Activated naive CD8-positive, alpha-beta T cell treated with anti-CD3 and anti-CD28 coated beads, Interleukin-2, amount 10 ng/mL, durations not matched to agents 7 days and 5 days (primary cell): ENCODE measurements around the gene EPHA1. TPM values are rescaled to one million over a fixed set of nuclear protein-coding genes. Genes with fewer than 3 reads are reported as not detected.

ENCODE experiments used
- ATAC-seq: fragments of 150-1000 bp; cut with Tn5 transposase; one replicate; pipeline ENCODE4 v1.10.0; 2021; ENCODE audit warnings: low read depth, moderate library complexity
- POLR2A ChIA-PET: fragments of 350-600 bp; sonication (Branson Sonifier 250); formaldehyde crosslinking; loops from one replicate; lab custom pipeline; 2021; ENCODE audit warnings: antibody characterized with exemption; lab: Charles Lee
- DNase-seq: peaks from one replicate; pipeline ENCODE4 v3.0.0; 2021
- H3K27ac Mint-ChIP-seq: one replicate; pipeline ENCODE4 v1.8.0; 2022; ENCODE audit warnings: mild to moderate bottlenecking, mixed read lengths
- H3K27me3 Mint-ChIP-seq: one replicate; pipeline ENCODE4 v1.8.0; 2022; ENCODE audit warnings: mild to moderate bottlenecking, moderate library complexity, mixed read lengths
- H3K36me3 Mint-ChIP-seq: one replicate; pipeline ENCODE4 v1.8.0; 2021; ENCODE audit warnings: mild to moderate bottlenecking, mixed read lengths
- H3K4me1 Mint-ChIP-seq: one replicate; pipeline ENCODE4 v1.8.0; 2021; ENCODE audit warnings: mixed read lengths
- H3K4me3 Mint-ChIP-seq: one replicate; pipeline ENCODE4 v1.8.0; 2022; ENCODE audit warnings: mild to moderate bottlenecking, moderate library complexity, mixed read lengths
- H3K9me3 Mint-ChIP-seq: one replicate; pipeline ENCODE4 v1.8.0; 2021; ENCODE audit warnings: mixed read lengths
- total RNA-seq, 2 experiments: library from RNA; stranded (reverse); gene quantifications; one replicate each; pipeline ENCODE4 v1.2.3, GENCODE V29; 2021

The EPHA1 gene
- 10 to 100 TPM; 27.3 to 28.2 TPM for total RNA-seq

DNA sequence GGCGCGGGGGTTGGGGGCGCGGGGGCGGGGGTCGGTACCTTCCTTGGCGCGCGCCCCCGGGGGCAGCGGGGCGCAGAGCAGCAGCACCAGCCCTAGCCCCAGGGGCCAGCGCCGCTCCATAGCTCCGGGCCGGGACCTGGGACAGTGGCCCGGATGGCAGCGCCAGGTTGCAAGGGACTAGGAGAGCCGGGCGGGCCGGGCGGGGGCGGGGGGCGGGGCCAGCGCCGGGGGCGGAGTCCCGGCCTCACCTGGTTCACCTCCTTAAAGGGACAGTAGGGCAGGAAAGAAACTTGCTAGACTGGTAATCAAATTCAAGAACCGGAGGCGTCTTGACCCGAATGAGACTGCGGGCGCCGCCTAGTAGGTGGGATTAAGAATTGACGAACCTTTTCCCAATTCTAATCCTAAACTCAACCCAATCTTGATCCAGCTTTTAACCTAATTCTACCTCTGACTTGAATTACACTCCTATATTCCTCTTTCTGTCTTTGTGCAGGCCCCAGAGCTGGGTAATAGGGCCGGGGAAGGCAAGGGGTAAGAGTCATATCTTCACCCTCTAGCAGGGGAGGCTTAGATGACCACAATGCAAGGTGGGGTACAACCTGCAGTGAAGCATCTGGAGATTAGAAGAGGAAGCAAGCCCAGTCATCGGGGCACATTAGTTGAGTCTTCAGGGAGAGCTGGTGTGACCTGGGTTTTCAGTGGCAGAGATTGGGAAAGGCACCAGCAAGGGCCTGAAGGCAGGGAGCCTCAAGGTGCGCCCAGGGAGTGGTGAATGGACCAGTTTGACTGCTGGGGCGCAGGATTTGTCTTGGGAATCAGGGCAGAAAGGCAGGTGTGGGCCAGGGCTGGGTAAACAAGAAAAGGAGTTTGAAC is at the start of gene EPHA1:
TSS of gene EPHA1 (minus strand) at position 171 of the 876 bp plus-strand sequence. CDS start at position 120, 51 bp downstream.
- H3K27ac Mint-ChIP-seq: peak within 1 kb of the TSS; percentile 87
- ATAC-seq (peak; percentile 71), DNase-seq (peak; percentile 45)
- peaks cover 10% of the 10 kb centered on the region for H3K36me3 Mint-ChIP-seq
- H3K4me3 Mint-ChIP-seq: peak within 1 kb of the TSS; percentile 89
- H3K4me1 Mint-ChIP-seq: peaks cover 33% of the 10 kb centered on the region
- no peaks in the 10 kb centered on the region for H3K9me3 Mint-ChIP-seq
- peaks cover 2% of the 10 kb centered on the region for H3K27me3 Mint-ChIP-seq
- POLR2A ChIA-PET: interaction anchor here (0.6 to 5.5 kb wide), 7 partner anchors 18 to 168 kb away, joined by 4 to 44 read pairs (median 6); partner anchors contain the start of gene ZYX

GRCh38 chr7:143458263-143458662 is 49.6 kb upstream of the EPHA1 start:
- DNase-seq (no peak), ATAC-seq (no peak)
- Mint-ChIP-seq H3K4me1 (peaks cover under 1% of the 10 kb centered on the region), H3K36me3 (no peaks in the 10 kb centered on the region), H3K27ac (no peak overlapping the region), H3K4me3 (no peak overlapping the region), H3K9me3 (no peaks in the 10 kb centered on the region), H3K27me3 (no peaks in the 10 kb centered on the region)
- POLR2A ChIA-PET: no interaction called here

DNA sequence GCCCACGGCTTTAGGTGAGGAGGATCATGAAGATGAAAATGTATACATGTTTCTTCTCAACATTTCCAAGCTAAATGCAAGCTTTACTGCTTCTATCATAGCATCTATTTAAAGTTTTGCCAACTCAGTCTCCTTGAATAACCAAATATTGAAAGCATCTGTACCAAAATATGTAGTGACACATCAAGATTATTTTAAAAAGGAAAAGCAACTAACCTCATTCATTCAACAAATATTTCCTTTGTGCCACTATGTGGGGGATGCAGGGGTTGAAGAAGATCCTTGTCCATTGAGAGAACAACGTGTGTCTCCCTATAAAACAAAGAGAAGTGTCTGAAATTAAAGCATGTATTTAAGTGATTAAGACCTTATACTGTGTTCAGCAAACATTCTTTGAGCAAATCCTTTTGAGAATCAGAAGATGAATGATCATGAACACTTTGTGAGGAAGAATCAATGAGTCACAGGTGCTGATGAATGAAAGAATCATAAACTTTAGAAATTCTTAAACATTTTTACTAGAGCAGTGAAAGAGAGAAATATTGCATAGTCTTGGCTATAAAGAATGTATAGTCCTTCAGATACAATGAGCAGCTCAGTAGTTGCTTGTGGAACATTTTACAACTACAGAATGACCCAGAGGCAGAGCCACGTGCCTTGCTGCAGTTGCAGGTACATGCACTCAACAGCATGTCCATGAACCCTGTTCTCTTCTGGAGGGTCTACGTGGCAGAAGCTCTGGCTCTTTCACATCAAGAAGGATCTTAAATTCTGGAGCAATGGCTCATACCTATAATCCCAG is 48.5 kb upstream of the EPHA1 start:
- H3K36me3 Mint-ChIP-seq: no peaks in the 10 kb centered on the region

GRCh38 chr7:143455942-143456341 is 47.3 kb upstream of the EPHA1 start:
- POLR2A ChIA-PET: no interaction called here
- no peaks in the 10 kb centered on the region for H3K36me3 Mint-ChIP-seq

More for the DNA sequence above, 48.5 kb upstream of the EPHA1 start:
- no peaks in the 10 kb centered on the region for H3K9me3 Mint-ChIP-seq
- H3K4me1 Mint-ChIP-seq: peaks cover 2% of the 10 kb centered on the region
- POLR2A ChIA-PET: no interaction called here
- no peak overlapping the region for H3K27ac Mint-ChIP-seq
- DNase-seq (no peak), ATAC-seq (no peak)
- H3K4me3 Mint-ChIP-seq: no peak overlapping the region
- no peaks in the 10 kb centered on the region for H3K27me3 Mint-ChIP-seq

GRCh38 chr7:143455491-143455890 is 46.8 kb upstream of the EPHA1 start:
- peaks cover 3% of the 10 kb centered on the region for H3K27me3 Mint-ChIP-seq
- DNase-seq (no peak), ATAC-seq (no peak)
- H3K4me1 Mint-ChIP-seq: peaks cover 2% of the 10 kb centered on the region
- H3K9me3 Mint-ChIP-seq: no peaks in the 10 kb centered on the region
- H3K4me3 Mint-ChIP-seq: no peak overlapping the region
- POLR2A ChIA-PET: no interaction called here
- no peaks in the 10 kb centered on the region for H3K36me3 Mint-ChIP-seq
- no peak overlapping the region for H3K27ac Mint-ChIP-seq

More at GRCh38 chr7:143455942-143456341, 47.3 kb upstream of the EPHA1 start:
- H3K27me3 Mint-ChIP-seq: peaks cover 3% of the 10 kb centered on the region
- no peak overlapping the region for H3K27ac Mint-ChIP-seq
- H3K9me3 Mint-ChIP-seq: no peaks in the 10 kb centered on the region
- no peak for ATAC-seq
- H3K4me3 Mint-ChIP-seq: no peak overlapping the region
- no peak for DNase-seq
- peaks cover 2% of the 10 kb centered on the region for H3K4me1 Mint-ChIP-seq

DNA sequence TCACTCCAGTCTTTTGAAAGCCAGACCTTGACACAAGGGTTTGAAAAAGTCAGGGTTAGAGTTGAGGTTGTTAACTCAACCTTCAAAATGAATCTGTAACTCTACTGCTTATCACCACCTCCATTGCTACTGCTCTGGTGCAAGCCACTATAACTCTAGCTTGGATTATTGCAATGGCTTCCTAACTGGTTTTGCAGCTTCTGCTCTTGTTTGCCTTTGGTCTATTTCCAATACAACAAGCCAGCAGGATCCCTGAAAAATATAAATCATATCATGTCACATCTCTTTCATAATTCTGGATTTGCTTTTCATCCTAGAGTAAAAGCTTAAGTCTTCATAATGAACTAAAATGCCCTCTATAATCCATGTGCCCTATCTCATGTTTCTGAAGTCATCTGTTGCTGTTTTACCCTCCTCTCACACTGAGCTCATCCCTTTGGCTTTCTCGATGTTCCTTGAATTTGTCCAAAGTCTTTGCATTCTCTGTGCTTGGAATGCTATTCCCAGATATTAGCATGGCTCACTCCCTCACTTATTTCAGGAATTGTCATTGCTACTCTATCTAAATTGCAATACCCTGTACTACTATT is 45.5 kb upstream of the EPHA1 start:
- DNase-seq (no peak), ATAC-seq (no peak)
- no peaks in the 10 kb centered on the region for H3K36me3 Mint-ChIP-seq
- no peak overlapping the region for H3K27ac Mint-ChIP-seq
- peaks cover 3% of the 10 kb centered on the region for H3K27me3 Mint-ChIP-seq
- H3K4me1 Mint-ChIP-seq: peaks cover 2% of the 10 kb centered on the region
- H3K9me3 Mint-ChIP-seq: no peaks in the 10 kb centered on the region
- H3K4me3 Mint-ChIP-seq: no peak overlapping the region
- POLR2A ChIA-PET: no interaction called here

DNA sequence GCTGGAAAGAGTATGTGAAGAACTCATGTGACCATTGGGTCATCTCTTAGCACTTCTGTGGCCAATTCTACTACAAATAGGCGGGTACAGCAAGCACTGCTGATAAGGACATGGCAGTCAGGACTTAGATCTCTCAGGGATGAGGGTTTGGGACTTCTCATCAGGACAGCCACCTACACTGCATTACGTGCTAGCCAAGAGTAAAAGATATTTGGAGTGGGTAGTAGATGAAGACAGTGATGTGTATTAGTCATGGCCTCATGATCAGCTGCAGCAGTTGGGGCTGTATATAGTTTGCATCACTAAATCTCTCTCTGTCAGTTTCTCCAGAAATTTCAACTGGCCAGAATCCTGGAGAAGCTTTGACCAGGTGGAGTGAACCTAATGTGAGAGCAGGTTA is 43.8 kb upstream of the EPHA1 start:
- Mint-ChIP-seq H3K4me3 (no peak overlapping the region), H3K27ac (no peak overlapping the region), H3K36me3 (no peaks in the 10 kb centered on the region), H3K9me3 (no peaks in the 10 kb centered on the region), H3K27me3 (peaks cover 3% of the 10 kb centered on the region), H3K4me1 (peaks cover 2% of the 10 kb centered on the region)
- ATAC-seq: no peak
- POLR2A ChIA-PET: no interaction called here
- DNase-seq: no peak

DNA sequence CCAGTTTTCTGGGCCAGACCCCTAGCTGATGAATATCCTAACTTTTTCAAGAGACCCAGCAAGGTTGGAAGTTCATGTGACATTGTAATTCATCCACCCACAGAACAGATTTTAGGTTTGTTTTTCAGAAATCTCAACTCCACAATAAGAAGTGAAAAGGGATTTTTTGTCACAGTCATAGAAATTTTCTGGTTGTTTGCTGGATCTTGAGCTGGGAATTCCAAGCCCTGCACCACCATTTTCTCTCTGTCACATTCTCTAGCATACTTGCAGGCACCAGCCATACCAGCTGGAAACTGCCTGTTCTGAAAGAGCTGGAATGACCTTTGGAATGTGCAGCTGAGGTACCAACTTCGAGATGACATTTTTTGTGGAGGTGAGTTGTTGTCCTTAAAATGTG is 43.1 kb upstream of the EPHA1 start:
- Mint-ChIP-seq H3K4me1 (peaks cover 2% of the 10 kb centered on the region), H3K27me3 (peaks cover 3% of the 10 kb centered on the region), H3K4me3 (no peak overlapping the region), H3K27ac (no peak overlapping the region), H3K9me3 (no peaks in the 10 kb centered on the region), H3K36me3 (no peaks in the 10 kb centered on the region)
- POLR2A ChIA-PET: no interaction called here
- DNase-seq (no peak), ATAC-seq (no peak)

GRCh38 chr7:143451122-143451521 is 42.5 kb upstream of the EPHA1 start:
- no peak overlapping the region for H3K27ac Mint-ChIP-seq
- peaks cover 3% of the 10 kb centered on the region for H3K27me3 Mint-ChIP-seq
- H3K4me3 Mint-ChIP-seq: no peak overlapping the region
- POLR2A ChIA-PET: no interaction called here
- no peak for DNase-seq
- H3K9me3 Mint-ChIP-seq: no peaks in the 10 kb centered on the region
- peaks cover 2% of the 10 kb centered on the region for H3K4me1 Mint-ChIP-seq
- no peaks in the 10 kb centered on the region for H3K36me3 Mint-ChIP-seq
- ATAC-seq: no peak

GRCh38 chr7:143449793-143450192 is 41.1 kb upstream of the EPHA1 start:
- Mint-ChIP-seq H3K27me3 (peaks cover 3% of the 10 kb centered on the region), H3K4me1 (peaks cover 2% of the 10 kb centered on the region), H3K36me3 (no peaks in the 10 kb centered on the region), H3K4me3 (no peak overlapping the region), H3K9me3 (no peaks in the 10 kb centered on the region), H3K27ac (no peak overlapping the region)
- POLR2A ChIA-PET: no interaction called here
- DNase-seq: no peak
- ATAC-seq: no peak

DNA sequence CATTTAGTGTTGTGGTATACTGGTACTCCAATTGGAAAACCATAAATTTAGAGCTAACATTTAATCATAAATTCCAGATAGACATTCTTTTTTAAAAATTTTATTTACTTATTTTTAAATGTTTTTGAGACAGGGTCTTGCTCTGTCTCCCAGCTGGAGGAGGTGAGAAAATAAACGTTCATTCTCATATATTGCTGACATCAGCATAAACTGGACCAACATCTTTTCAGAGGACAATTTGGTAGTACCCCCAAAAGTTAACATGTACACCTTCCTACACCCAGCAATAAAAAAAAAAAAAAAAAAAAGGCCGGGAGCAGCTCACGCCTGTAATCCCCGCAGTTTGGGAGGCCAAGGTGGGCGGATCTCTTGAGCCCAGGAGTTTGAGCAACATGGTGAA is 39.8 kb upstream of the EPHA1 start:
- DNase-seq (no peak), ATAC-seq (no peak)
- Mint-ChIP-seq H3K36me3 (no peaks in the 10 kb centered on the region), H3K4me3 (no peak overlapping the region), H3K9me3 (no peaks in the 10 kb centered on the region), H3K27ac (no peak overlapping the region), H3K4me1 (peaks cover 2% of the 10 kb centered on the region), H3K27me3 (peaks cover 3% of the 10 kb centered on the region)
- POLR2A ChIA-PET: no interaction called here

GRCh38 chr7:143447466-143447865 is 38.8 kb upstream of the EPHA1 start:
- Mint-ChIP-seq H3K27ac (no peak overlapping the region), H3K36me3 (no peaks in the 10 kb centered on the region), H3K4me3 (no peak overlapping the region), H3K27me3 (peaks cover 3% of the 10 kb centered on the region), H3K4me1 (no peaks in the 10 kb centered on the region), H3K9me3 (no peaks in the 10 kb centered on the region)
- POLR2A ChIA-PET: no interaction called here
- DNase-seq (no peak), ATAC-seq (no peak)

GRCh38 chr7:143444785-143445184 is 36.1 kb upstream of the EPHA1 start:
- Mint-ChIP-seq H3K27me3 (no peaks in the 10 kb centered on the region), H3K36me3 (no peaks in the 10 kb centered on the region), H3K4me3 (no peak overlapping the region), H3K9me3 (no peaks in the 10 kb centered on the region), H3K27ac (no peak overlapping the region), H3K4me1 (no peaks in the 10 kb centered on the region)
- POLR2A ChIA-PET: no interaction called here
- no peak for ATAC-seq
- DNase-seq: no peak
